ENCODE measurements around the gene CES4A. TPM values are rescaled to one million over a fixed set of nuclear protein-coding genes. Genes with fewer than 3 reads are reported as not detected.

Gene CES4A
- total RNA-seq, 2 experiments from 2014 or later: 14.9 to 16.0 TPM

DNA sequence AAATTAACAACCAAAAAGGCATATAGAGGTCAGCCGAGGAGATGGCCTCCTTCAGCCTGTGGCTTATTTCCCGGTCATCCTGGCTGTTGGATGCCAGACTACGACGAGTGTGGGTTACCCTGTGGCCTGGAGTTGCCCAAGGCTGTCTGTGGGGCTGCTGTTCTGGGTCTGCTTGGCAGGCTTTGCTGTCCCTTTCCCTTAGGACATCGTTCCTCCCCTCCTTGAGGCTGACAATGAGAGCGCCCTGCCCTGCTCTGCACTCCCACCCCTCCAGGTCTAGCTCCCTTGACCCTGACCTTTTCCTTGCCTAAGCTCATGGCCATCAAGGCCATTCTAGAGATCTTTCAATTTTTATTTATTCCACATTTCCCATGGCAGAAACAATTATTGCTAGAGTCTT lies 38.7 kb downstream of the CES4A start:
- Histone ChIP-seq H3K4me3 (ENCODE audit: low read length) (no peak overlapping the region), H3K36me3 (ENCODE audit: insufficient read depth, low read length) (peaks cover 3% of the 10 kb centered on the region), H3K9me3 (ENCODE audit: control insufficient read depth in 1 of 2, insufficient read depth in 1 of 2, low read length in 2 of 2) (no peaks in the 10 kb centered on the region), H3K27me3 (ENCODE audit: control insufficient read depth in 1 of 2, insufficient read depth in 2 of 2, low read length in 2 of 2) (no peaks in the 10 kb centered on the region), H3K27ac (ENCODE audit: low read depth in 1 of 2, low read length in 2 of 2) (no peak overlapping the region), H3K4me1 (ENCODE audit: insufficient read depth, low read length) (peaks cover 37% of the 10 kb centered on the region)
- Mint-ChIP-seq H3K27me3 (no peaks in the 10 kb centered on the region), H3K36me3 (ENCODE audit: low read depth) (peaks cover 14% of the 10 kb centered on the region), H3K27ac (peak overlapping the region; percentile 67), H3K4me1 (ENCODE audit: low read depth) (peaks cover 28% of the 10 kb centered on the region), H3K4me3 (peak overlapping the region; percentile 69), H3K9me3 (no peaks in the 10 kb centered on the region)
- TF ChIP-seq, protein P1, sequence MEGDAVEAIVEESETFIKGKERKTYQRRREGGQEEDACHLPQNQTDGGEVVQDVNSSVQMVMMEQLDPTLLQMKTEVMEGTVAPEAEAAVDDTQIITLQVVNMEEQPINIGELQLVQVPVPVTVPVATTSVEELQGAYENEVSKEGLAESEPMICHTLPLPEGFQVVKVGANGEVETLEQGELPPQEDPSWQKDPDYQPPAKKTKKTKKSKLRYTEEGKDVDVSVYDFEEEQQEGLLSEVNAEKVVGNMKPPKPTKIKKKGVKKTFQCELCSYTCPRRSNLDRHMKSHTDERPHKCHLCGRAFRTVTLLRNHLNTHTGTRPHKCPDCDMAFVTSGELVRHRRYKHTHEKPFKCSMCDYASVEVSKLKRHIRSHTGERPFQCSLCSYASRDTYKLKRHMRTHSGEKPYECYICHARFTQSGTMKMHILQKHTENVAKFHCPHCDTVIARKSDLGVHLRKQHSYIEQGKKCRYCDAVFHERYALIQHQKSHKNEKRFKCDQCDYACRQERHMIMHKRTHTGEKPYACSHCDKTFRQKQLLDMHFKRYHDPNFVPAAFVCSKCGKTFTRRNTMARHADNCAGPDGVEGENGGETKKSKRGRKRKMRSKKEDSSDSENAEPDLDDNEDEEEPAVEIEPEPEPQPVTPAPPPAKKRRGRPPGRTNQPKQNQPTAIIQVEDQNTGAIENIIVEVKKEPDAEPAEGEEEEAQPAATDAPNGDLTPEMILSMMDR (IDR thresholded peaks at IDR 0.05): no peak
- intact Hi-C loops (cut with DNase I, micrococcal nuclease): no loop called here
- ATAC-seq (ENCODE audit: poor library complexity) (no peak), DNase-seq (no peak)
- POLR2A ChIA-PET: interaction anchor here (1.3 to 4.3 kb wide), 4 partner anchors 9 to 147 kb away, joined by 4 to 32 read pairs (median 10); partner anchors contain the start of gene PDP2
- CTCF ChIA-PET: interaction anchor here (1.3 to 3.4 kb wide), 3 partner anchors 9 to 128 kb away, joined by 3 to 18 read pairs (median 13); no protein-coding TSS in a partner anchor

DNA sequence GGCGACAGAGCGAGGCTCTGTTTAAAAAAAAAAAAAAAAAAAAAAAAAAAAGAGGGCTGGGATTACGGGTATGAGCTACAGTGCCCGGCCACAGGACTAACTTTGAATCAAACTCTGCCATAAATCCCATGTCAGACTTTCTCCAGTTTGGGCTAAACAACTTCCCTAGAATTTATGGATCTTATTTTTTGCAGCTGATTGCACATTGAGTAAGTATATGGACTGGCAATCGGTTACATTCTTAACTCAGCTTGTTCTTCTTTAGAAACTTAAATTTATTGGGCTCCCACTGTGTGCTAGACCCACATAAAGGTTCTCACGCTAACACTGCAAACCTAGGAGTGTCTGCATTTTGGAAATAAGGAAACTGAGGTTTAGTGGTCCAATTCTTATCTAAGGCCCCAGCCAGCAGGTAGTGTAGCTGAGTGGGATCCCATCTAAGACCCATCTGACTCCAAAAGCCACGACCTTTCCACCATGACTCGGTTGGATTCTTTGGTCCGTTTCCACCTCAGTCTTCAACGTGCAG lies 39.8 kb downstream of the CES4A start:
- Mint-ChIP-seq H3K4me3 (peak overlapping the region; percentile 91), H3K36me3 (ENCODE audit: low read depth) (peaks cover 25% of the 10 kb centered on the region), H3K27ac (peak overlapping the region; percentile 95), H3K4me1 (ENCODE audit: low read depth) (peaks cover 40% of the 10 kb centered on the region), H3K9me3 (no peaks in the 10 kb centered on the region), H3K27me3 (no peaks in the 10 kb centered on the region)
- ChIA-PET POLR2A (interaction anchor here (0.6 to 4.3 kb wide), 17 partner anchors 10 to 632 kb away, joined by 3 to 34 read pairs (median 5); partner anchors contain the start of genes ACD, B3GNT9, FBXL8 and NAE1), CTCF (interaction anchor here (0.7 to 3.5 kb wide), 7 partner anchors 10 to 165 kb away, joined by 3 to 18 read pairs (median 5); partner anchors contain the start of gene PHAF1)
- no peak for ATAC-seq (ENCODE audit: poor library complexity)
- no peak for DNase-seq
- Histone ChIP-seq H3K36me3 (ENCODE audit: insufficient read depth, low read length) (peaks cover 3% of the 10 kb centered on the region), H3K4me3 (ENCODE audit: low read length) (peak overlapping the region; percentile 55), H3K9me3 (ENCODE audit: control insufficient read depth in 1 of 2, insufficient read depth in 1 of 2, low read length in 2 of 2) (no peaks in the 10 kb centered on the region), H3K4me1 (ENCODE audit: insufficient read depth, low read length) (peaks cover 44% of the 10 kb centered on the region), H3K27ac (ENCODE audit: low read depth in 1 of 2, low read length in 2 of 2) (peak overlapping the region; percentile 81 to 93), H3K27me3 (ENCODE audit: control insufficient read depth in 1 of 2, insufficient read depth in 2 of 2, low read length in 2 of 2) (no peaks in the 10 kb centered on the region)
- TF ChIP-seq, protein P1 (IDR thresholded peaks at IDR 0.05): no peak
- intact Hi-C loops (cut with DNase I, micrococcal nuclease): loop anchor here in 1 of 2 experiments (2.0 kb wide), 2 partner anchors 133 to 199 kb away; partner anchors contain the start of gene TMEM208

DNA sequence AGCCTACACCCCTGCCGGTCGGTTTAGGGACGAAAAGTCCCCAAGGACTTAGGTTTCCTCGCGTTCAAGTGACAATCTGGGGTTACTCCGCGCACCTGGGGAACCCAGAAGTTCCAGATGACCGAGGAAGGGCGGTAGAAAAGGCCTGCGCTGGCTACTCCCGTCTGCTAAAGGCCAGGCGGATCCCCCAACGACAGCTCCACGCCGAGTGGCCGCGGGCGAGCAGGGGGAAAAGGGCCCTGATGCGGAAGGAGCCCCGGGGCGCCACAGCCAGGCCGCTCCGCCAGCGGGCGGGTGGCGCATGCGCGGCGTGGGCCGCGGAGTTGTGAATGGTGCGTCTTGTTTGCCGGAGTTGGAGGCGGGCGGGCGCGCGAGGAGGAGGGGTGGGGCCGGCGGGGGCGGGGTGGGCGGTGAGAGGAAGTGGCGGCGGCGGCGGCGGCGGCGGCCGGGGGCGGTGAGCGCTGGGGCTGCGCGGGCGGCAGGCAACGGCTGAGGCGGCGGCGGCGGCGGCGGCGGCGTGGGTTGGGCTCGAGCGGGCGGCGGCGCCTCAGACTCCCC lies 40.4 kb downstream of the CES4A start, which contains the start of gene CBFB:
Gene CBFB (plus strand): TSS at position 454 of the 558 bp plus-strand sequence. CDS start 259 bp downstream, outside the sequence.
- TF ChIP-seq, protein P1 (IDR thresholded peaks at IDR 0.05): peak; percentile 16
- peak within 1 kb of the TSS; percentile 81 to 93 for H3K27ac ChIP-seq (ENCODE audit: low read depth in 1 of 2, low read length in 2 of 2)
- peak within 1 kb of the TSS; percentile 64 for H3K4me3 ChIP-seq (ENCODE audit: low read length)
- ChIA-PET CTCF (interaction anchor here (0.8 to 3.5 kb wide), 5 partner anchors 10 to 156 kb away, joined by 4 to 18 read pairs (median 10); partner anchors contain the start of gene PHAF1), POLR2A (interaction anchor here (0.6 to 4.3 kb wide), 15 partner anchors 9 to 632 kb away, joined by 3 to 34 read pairs (median 5); partner anchors contain the start of genes ACD, B3GNT9, FBXL8 and NAE1)
- Mint-ChIP-seq H3K36me3 (ENCODE audit: low read depth) (peaks cover 27% of the 10 kb centered on the region), H3K9me3 (no peaks in the 10 kb centered on the region), H3K4me3 (peak within 1 kb of the TSS; percentile 92), H3K27ac (peak within 1 kb of the TSS; percentile 95), H3K27me3 (no peaks in the 10 kb centered on the region), H3K4me1 (ENCODE audit: low read depth) (peaks cover 40% of the 10 kb centered on the region)
- ATAC-seq (ENCODE audit: poor library complexity) (peak; percentile 85), DNase-seq (peak; percentile 87 to 98 (median 95))
- intact Hi-C loops (cut with DNase I, micrococcal nuclease): loop anchor here in 1 of 2 experiments (2.0 kb wide), 2 partner anchors 132 to 198 kb away; partner anchors contain the start of gene TMEM208
- H3K4me1 ChIP-seq (ENCODE audit: insufficient read depth, low read length): peaks cover 49% of the 10 kb centered on the region
- H3K9me3 ChIP-seq (ENCODE audit: control insufficient read depth in 1 of 2, insufficient read depth in 1 of 2, low read length in 2 of 2): no peaks in the 10 kb centered on the region
- peaks cover 3% of the 10 kb centered on the region for H3K36me3 ChIP-seq (ENCODE audit: insufficient read depth, low read length)
- no peaks in the 10 kb centered on the region for H3K27me3 ChIP-seq (ENCODE audit: control insufficient read depth in 1 of 2, insufficient read depth in 2 of 2, low read length in 2 of 2)
